ENCODE measurements around the gene SNN.

- TF ChIP-seq CTCF (IDR thresholded peaks at IDR 0.05) (no peak), GABPB1 (CRISPR knock-in tag; IDR thresholded peaks at IDR 0.05) (no peak), FOXJ3 (CRISPR knock-in tag; IDR thresholded peaks at IDR 0.05; ENCODE audit: borderline replicate concordance) (no peak), USF1 (CRISPR knock-in tag; IDR thresholded peaks at IDR 0.05) (no peak), CREM (CRISPR knock-in tag; IDR thresholded peaks at IDR 0.05) (no peak)
These were observed 17.3 kb upstream of the SNN start for GRCh38 chr16:11650641-11651591.
